ENCODE data around the gene ERVFRD-1.

DNA sequence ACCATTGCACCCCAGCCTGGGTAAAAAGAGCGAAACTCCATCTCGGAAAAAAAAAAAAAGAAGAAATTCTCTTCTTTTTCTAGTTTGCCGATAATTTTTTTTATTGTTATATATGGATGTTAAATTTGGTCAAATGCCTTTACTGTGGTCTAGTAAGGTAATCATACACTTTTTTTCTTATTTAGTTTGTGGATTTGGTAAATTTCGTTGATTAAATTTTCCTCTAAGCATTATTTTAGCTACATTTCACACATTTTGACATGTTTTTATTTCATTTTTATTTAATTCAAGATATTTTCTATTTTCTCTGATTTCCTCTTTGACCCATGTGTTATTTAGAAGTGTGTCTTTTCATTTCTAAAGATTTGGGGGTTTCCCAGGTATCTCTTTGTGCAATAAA is 49.4 kb downstream of the ERVFRD-1 start:
- no peak for TF ChIP-seq EP300 (IDR thresholded peaks at IDR 0.05)
- TF ChIP-seq, protein P1, sequence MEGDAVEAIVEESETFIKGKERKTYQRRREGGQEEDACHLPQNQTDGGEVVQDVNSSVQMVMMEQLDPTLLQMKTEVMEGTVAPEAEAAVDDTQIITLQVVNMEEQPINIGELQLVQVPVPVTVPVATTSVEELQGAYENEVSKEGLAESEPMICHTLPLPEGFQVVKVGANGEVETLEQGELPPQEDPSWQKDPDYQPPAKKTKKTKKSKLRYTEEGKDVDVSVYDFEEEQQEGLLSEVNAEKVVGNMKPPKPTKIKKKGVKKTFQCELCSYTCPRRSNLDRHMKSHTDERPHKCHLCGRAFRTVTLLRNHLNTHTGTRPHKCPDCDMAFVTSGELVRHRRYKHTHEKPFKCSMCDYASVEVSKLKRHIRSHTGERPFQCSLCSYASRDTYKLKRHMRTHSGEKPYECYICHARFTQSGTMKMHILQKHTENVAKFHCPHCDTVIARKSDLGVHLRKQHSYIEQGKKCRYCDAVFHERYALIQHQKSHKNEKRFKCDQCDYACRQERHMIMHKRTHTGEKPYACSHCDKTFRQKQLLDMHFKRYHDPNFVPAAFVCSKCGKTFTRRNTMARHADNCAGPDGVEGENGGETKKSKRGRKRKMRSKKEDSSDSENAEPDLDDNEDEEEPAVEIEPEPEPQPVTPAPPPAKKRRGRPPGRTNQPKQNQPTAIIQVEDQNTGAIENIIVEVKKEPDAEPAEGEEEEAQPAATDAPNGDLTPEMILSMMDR (IDR thresholded peaks at IDR 0.05), result no peak

All from upper lobe of left lung (tissue), 4 donors.